Activated effector memory CD4-positive, alpha-beta T cell treated with anti-CD3 and anti-CD28 coated beads, Interleukin-2, amount 50 U/mL, for 16 hours (primary cell): ENCODE results near the gene XPA.
A peak's percentile ranks its signal among the peaks of the same experiment; 100 is the strongest.
"Not testable (repeated sequence)": the region's sequence is repeated elsewhere in the genome, so short reads cannot be mapped to it uniquely, and the experiment has no call there.

Experiments used
- DNase-seq: peaks from one replicate; pipeline ENCODE4 v3.0.0-alpha.2; 2020

Gene XPA

GRCh38 chr9:97696803-97697601 lies at the start of gene XPA:
XPA (minus strand) TSS chr9:97697340; CDS start chr9:97697292, 48 bp downstream.
- peak; percentile 99 for DNase-seq

- DNase-seq = no peak
Measured at GRCh38 chr9:97744710-97745708, 47.9 kb upstream of the XPA start.

GRCh38 chr9:97744025-97744424 lies 46.9 kb upstream of the XPA start:
- not testable (repeated sequence) for DNase-seq

- DNase-seq = no peak
Measured at GRCh38 chr9:97742545-97742944, 45.4 kb upstream of the XPA start.

- DNase-seq = no peak
Measured at GRCh38 chr9:97741947-97742346, 44.8 kb upstream of the XPA start.

GRCh38 chr9:97740848-97741821 lies 44.0 kb upstream of the XPA start:
- DNase-seq = peak; percentile 69

GRCh38 chr9:97737429-97737828 lies 40.3 kb upstream of the XPA start:
- DNase-seq = no peak

- DNase-seq = no peak
Measured at GRCh38 chr9:97735070-97735600, 38.0 kb upstream of the XPA start.

GRCh38 chr9:97726716-97727115 lies 29.6 kb upstream of the XPA start:
- DNase-seq = no peak

GRCh38 chr9:97723819-97724218 lies 26.7 kb upstream of the XPA start:
- no peak for DNase-seq

- DNase-seq = no peak
Measured at GRCh38 chr9:97722331-97722730, 25.2 kb upstream of the XPA start.

- no peak for DNase-seq
Measured at GRCh38 chr9:97721396-97721795, 24.3 kb upstream of the XPA start.

- no peak for DNase-seq
Measured at GRCh38 chr9:97717866-97718265, 20.7 kb upstream of the XPA start.

GRCh38 chr9:97714435-97714834 lies 17.3 kb upstream of the XPA start:
- DNase-seq = no peak

- no peak for DNase-seq
Measured at GRCh38 chr9:97711223-97711626, 14.1 kb upstream of the XPA start.

GRCh38 chr9:97710356-97711222 lies 13.4 kb upstream of the XPA start:
- peak; percentile 75 for DNase-seq

GRCh38 chr9:97706246-97706645 lies 9.1 kb upstream of the XPA start:
- DNase-seq = no peak

GRCh38 chr9:97705354-97705950 lies 8.3 kb upstream of the XPA start:
- no peak for DNase-seq

GRCh38 chr9:97704851-97705250 lies 7.7 kb upstream of the XPA start:
- no peak for DNase-seq

GRCh38 chr9:97704345-97704677 lies 7.2 kb upstream of the XPA start:
- no peak for DNase-seq
